Measurements from ENCODE around the gene SLPI. TPM values are rescaled to one million over a fixed set of nuclear protein-coding genes. Genes with fewer than 3 reads are reported as not detected.
A peak's percentile ranks its signal among the peaks of the same experiment; 100 is the strongest.

SLPI gene
- total RNA-seq, 1 donor from 2014 or later: 0.82 TPM

GRCh38 chr20:45299786-45300185 is 45.4 kb upstream of the SLPI start:
- no peak for DNase-seq (ENCODE audit: low spot score)
- H3K27ac Mint-ChIP-seq (ENCODE audit: unreplicated experiment): no peak overlapping the region
- peaks cover 9% of the 10 kb centered on the region for H3K27me3 Mint-ChIP-seq (ENCODE audit: unreplicated experiment)
- H3K9me3 Mint-ChIP-seq (ENCODE audit: unreplicated experiment): no peaks in the 10 kb centered on the region
- H3K4me3 Mint-ChIP-seq (ENCODE audit: unreplicated experiment): no peak overlapping the region
- TF ChIP-seq CTCF (IDR thresholded peaks at IDR 0.05; ENCODE audit: unreplicated experiment): no peak
- H3K4me1 Mint-ChIP-seq (ENCODE audit: unreplicated experiment): no peaks in the 10 kb centered on the region
- no peaks in the 10 kb centered on the region for H3K36me3 Mint-ChIP-seq (ENCODE audit: low read depth, unreplicated experiment)

GRCh38 chr20:45297786-45298497 is 43.6 kb upstream of the SLPI start:
- Mint-ChIP-seq H3K27ac (ENCODE audit: unreplicated experiment) (no peak overlapping the region), H3K4me1 (ENCODE audit: unreplicated experiment) (no peaks in the 10 kb centered on the region), H3K9me3 (ENCODE audit: unreplicated experiment) (no peaks in the 10 kb centered on the region), H3K36me3 (ENCODE audit: low read depth, unreplicated experiment) (no peaks in the 10 kb centered on the region), H3K4me3 (ENCODE audit: unreplicated experiment) (no peak overlapping the region), H3K27me3 (ENCODE audit: unreplicated experiment) (peaks cover 3% of the 10 kb centered on the region)
- TF ChIP-seq CTCF (IDR thresholded peaks at IDR 0.05; ENCODE audit: unreplicated experiment): no peak
- no peak for DNase-seq (ENCODE audit: low spot score)

- no peaks in the 10 kb centered on the region for H3K9me3 Mint-ChIP-seq (ENCODE audit: unreplicated experiment)
- H3K27ac Mint-ChIP-seq (ENCODE audit: unreplicated experiment): no peak overlapping the region
- H3K4me3 Mint-ChIP-seq (ENCODE audit: unreplicated experiment): no peak overlapping the region
- no peaks in the 10 kb centered on the region for H3K36me3 Mint-ChIP-seq (ENCODE audit: low read depth, unreplicated experiment)
- no peaks in the 10 kb centered on the region for H3K27me3 Mint-ChIP-seq (ENCODE audit: unreplicated experiment)
- no peak for TF ChIP-seq CTCF (IDR thresholded peaks at IDR 0.05; ENCODE audit: unreplicated experiment)
- DNase-seq (ENCODE audit: low spot score): no peak
- H3K4me1 Mint-ChIP-seq (ENCODE audit: unreplicated experiment): peaks cover 6% of the 10 kb centered on the region
Observed at GRCh38 chr20:45294659-45295058, 40.3 kb upstream of the SLPI start.

- no peaks in the 10 kb centered on the region for H3K27me3 Mint-ChIP-seq (ENCODE audit: unreplicated experiment)
Observed at GRCh38 chr20:45294003-45294368, 39.6 kb upstream of the SLPI start.

More at GRCh38 chr20:45294003-45294368, 39.6 kb upstream of the SLPI start:
- no peaks in the 10 kb centered on the region for H3K36me3 Mint-ChIP-seq (ENCODE audit: low read depth, unreplicated experiment)
- peak; percentile 66 for TF ChIP-seq CTCF (IDR thresholded peaks at IDR 0.05; ENCODE audit: unreplicated experiment)
- no peak overlapping the region for H3K4me3 Mint-ChIP-seq (ENCODE audit: unreplicated experiment)
- H3K9me3 Mint-ChIP-seq (ENCODE audit: unreplicated experiment): no peaks in the 10 kb centered on the region
- no peak for DNase-seq (ENCODE audit: low spot score)
- peaks cover 6% of the 10 kb centered on the region for H3K4me1 Mint-ChIP-seq (ENCODE audit: unreplicated experiment)
- H3K27ac Mint-ChIP-seq (ENCODE audit: unreplicated experiment): no peak overlapping the region
